Measurements from ENCODE around the gene RILP.

DNA sequence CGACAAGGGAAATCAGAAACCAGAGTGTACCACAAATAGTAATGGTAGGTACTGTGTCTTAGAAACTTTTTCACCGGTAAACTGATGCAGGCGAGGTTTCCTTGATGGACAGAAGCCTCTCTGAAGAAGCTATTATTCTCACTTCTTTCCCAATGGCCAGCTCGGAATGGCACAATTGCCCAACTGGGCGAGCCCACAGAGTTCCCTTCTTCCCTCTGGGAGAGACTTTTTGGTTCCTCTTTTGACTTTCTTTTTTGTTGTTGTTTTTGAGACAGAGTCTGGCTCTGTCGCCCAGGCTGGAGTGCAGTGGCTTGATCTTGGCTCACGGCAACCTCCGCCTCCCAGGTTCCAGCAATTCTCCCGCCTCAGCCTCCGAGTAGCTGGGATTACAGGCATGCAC, 38.0 kb downstream of the RILP start:
- TF ChIP-seq EZH2phosphoT487 (IDR thresholded peaks at IDR 0.05; ENCODE audit: low read depth, severe bottlenecking, unreplicated experiment) = no peak
- TF ChIP-seq, protein P1, sequence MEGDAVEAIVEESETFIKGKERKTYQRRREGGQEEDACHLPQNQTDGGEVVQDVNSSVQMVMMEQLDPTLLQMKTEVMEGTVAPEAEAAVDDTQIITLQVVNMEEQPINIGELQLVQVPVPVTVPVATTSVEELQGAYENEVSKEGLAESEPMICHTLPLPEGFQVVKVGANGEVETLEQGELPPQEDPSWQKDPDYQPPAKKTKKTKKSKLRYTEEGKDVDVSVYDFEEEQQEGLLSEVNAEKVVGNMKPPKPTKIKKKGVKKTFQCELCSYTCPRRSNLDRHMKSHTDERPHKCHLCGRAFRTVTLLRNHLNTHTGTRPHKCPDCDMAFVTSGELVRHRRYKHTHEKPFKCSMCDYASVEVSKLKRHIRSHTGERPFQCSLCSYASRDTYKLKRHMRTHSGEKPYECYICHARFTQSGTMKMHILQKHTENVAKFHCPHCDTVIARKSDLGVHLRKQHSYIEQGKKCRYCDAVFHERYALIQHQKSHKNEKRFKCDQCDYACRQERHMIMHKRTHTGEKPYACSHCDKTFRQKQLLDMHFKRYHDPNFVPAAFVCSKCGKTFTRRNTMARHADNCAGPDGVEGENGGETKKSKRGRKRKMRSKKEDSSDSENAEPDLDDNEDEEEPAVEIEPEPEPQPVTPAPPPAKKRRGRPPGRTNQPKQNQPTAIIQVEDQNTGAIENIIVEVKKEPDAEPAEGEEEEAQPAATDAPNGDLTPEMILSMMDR (IDR thresholded peaks at IDR 0.05; ENCODE audit: poor library complexity) = no peak
- TF ChIP-seq EZH2 (IDR thresholded peaks at IDR 0.05; ENCODE audit: borderline replicate concordance) = no peak

All from hepatocyte (in vitro differentiated cells).